ENCODE measurements around the gene DMTF1. TPM values are rescaled to one million over a fixed set of nuclear protein-coding genes. Genes with fewer than 3 reads are reported as not detected.

The DMTF1 gene
- total and polyA plus RNA-seq, 9 of the 15 experiments (the other 6 are each of a cell fraction or from before 2014, with no cell fraction given) = 25.7 to 208 (median 74.7) TPM

GRCh38 chr7:87234949-87235348 lies 82.7 kb downstream of the DMTF1 start:
- in situ Hi-C loops (cut with MboI) (loop anchor here (5.0 kb wide), 1 partner anchor 303 kb away; no protein-coding TSS in a partner anchor), intact Hi-C loops (cut with micrococcal nuclease) (loop anchor here (10.0 kb wide), 1 partner anchor 410 kb away; no protein-coding TSS in a partner anchor)
- Histone ChIP-seq H3K4me1 (replicated peaks in 1 of 2; ENCODE audit: control insufficient read depth in 2 of 2, insufficient read depth in 2 of 2, low read length in 2 of 2) (peaks cover 0 to 4% of the 10 kb centered on the region in 2 experiments; a peak in 1 of 5 replicates), H3K36me3 (ENCODE audit: control insufficient read depth, insufficient read depth, low read length) (no peaks in the 10 kb centered on the region), H3K4me2 (ENCODE audit: insufficient read depth, low read length) (no peak overlapping the region), H3K9me3 (replicated peaks; ENCODE audit: control insufficient read depth, insufficient read depth, low read depth, low read length) (no peaks in the 10 kb centered on the region), H3K9ac (ENCODE audit: insufficient read depth in 1 of 2, low read depth in 2 of 2, low read length in 2 of 2) (no peak overlapping the region), H3K9me1 (ENCODE audit: control insufficient read depth, insufficient read depth, low read length) (no peaks in the 10 kb centered on the region), H3K27ac (ENCODE audit: extremely low read depth, low read depth, low read length) (no peak overlapping the region), H2AFZ (ENCODE audit: low read depth, low read length) (no peak overlapping the region), H3K79me2 (ENCODE audit: control insufficient read depth, insufficient read depth, low read length) (no peaks in the 10 kb centered on the region), H3K27me3 (ENCODE audit: control insufficient read depth in 2 of 2, insufficient read depth in 2 of 2, low read length in 2 of 2) (peaks cover 5 to 13% of the 10 kb centered on the region in 2 experiments; a peak in 4 of 5 replicates), H4K20me1 (replicated peaks; ENCODE audit: control insufficient read depth, insufficient read depth, low read length) (no peaks in the 10 kb centered on the region), H3K4me3 (no peak overlapping the region)
- no peak for ATAC-seq
- no peak for DNase-seq (ENCODE audit: extremely low read depth in 1 of 4, low spot score in 3 of 4)
- TF ChIP-seq E4F1 (CRISPR knock-in tag; IDR thresholded peaks at IDR 0.05; ENCODE audit: borderline replicate concordance) = no peak
- TF ChIP-seq JUNB (CRISPR knock-in tag; conservative IDR thresholded peaks at IDR 0.05) = no peak
- no peak for TF ChIP-seq EHMT2 (IDR thresholded peaks at IDR 0.05)
- no TSS peak for BruUV-seq (replicated peaks)
- POLR2A ChIA-PET = no interaction called here
- no peak for FAIRE-seq
- CTCF ChIA-PET (ENCODE audit: low intra/inter-chr PET ratio) = no interaction called here

Measured in K562 (cell line).